Breast epithelium (tissue), 4 donors: ENCODE measurements around the gene TRIM32. TPM values are rescaled to one million over a fixed set of nuclear protein-coding genes. Genes with fewer than 3 reads are reported as not detected.

ENCODE experiments used
- DNase-seq, 2 donors: peaks; one replicate each; pipeline ENCODE4 v3.0.0-alpha.2; 2019; ENCODE audit warnings: low spot score in 2 of 2
- H3K27ac ChIP-seq, 2 donors: fragments of 200-600 bp; sonication (generic) in 1 of 2; one replicate each; pipeline ENCODE4 v1.5.1; 2016 to 2019; ENCODE audit warnings: mild to moderate bottlenecking in 1 of 2
- H3K27me3 ChIP-seq, 2 donors: fragments of 200-600 bp; sonication (generic) in 1 of 2; one replicate each; pipeline versions ENCODE4 v1.5.1 to v1.6.0; 2017 to 2019; ENCODE audit warnings: control low read depth in 1 of 2, mild to moderate bottlenecking in 1 of 2
- H3K36me3 ChIP-seq: fragments of 200-600 bp; one replicate; pipeline ENCODE4 v1.5.1; 2019
- H3K4me1 ChIP-seq, 2 donors: fragments of 200-600 bp; sonication (generic); one replicate each; pipeline ENCODE4 v1.5.1; 2016 to 2019; ENCODE audit warnings: control low read depth in 1 of 2
- H3K4me3 ChIP-seq, 3 donors: fragments of 200-600 bp; sonication (generic); 1 replicate in 2 of 3; 2 replicates in 1 of 3; pipeline ENCODE4 v1.5.1; 2016 to 2019; ENCODE audit warnings: mild to moderate bottlenecking in 3 of 3, moderate library complexity in 2 of 3
- H3K9me3 ChIP-seq, 2 donors: fragments of 200-600 bp; sonication (generic) in 1 of 2; one replicate each; pipeline ENCODE4 v1.5.1; 2016 to 2019; ENCODE audit warnings: control low read depth in 1 of 2
- CTCF ChIP-seq, 3 donors: fragments of 450-650 bp; IDR thresholded peaks; one replicate each; pipeline ENCODE4 v1.5.1; 2016 to 2017; ENCODE audit warnings: antibody characterized with exemption in 3 of 3, mild to moderate bottlenecking in 3 of 3, moderate library complexity in 3 of 3
- POLR2A ChIP-seq: fragments of 450-650 bp; IDR thresholded peaks from one replicate; pipeline ENCODE4 v1.6.1; 2016; ENCODE audit warnings: antibody characterized with exemption, mild to moderate bottlenecking, moderate library complexity
- POLR2AphosphoS5 ChIP-seq, 3 donors: sonication (generic); formaldehyde crosslinking; IDR thresholded peaks; one replicate each; pipeline ENCODE4 v1.6.1; 2017; ENCODE audit warnings: antibody characterized with exemption in 3 of 3
- intact Hi-C: fragments of 100-400 bp; cut with DNase I; formaldehyde crosslinking; loops from one replicate; pipeline ENCODE4 v1.15.1; 2023; ENCODE audit warnings: low total_unique reads
- total RNA-seq, 3 donors: library from RNA; depleted of rRNA; stranded (reverse); fragments of >200 nt; gene quantifications; one replicate each; pipeline ENCODE4 v1.1.0, GENCODE V29; 2016

Gene TRIM32, protein sequence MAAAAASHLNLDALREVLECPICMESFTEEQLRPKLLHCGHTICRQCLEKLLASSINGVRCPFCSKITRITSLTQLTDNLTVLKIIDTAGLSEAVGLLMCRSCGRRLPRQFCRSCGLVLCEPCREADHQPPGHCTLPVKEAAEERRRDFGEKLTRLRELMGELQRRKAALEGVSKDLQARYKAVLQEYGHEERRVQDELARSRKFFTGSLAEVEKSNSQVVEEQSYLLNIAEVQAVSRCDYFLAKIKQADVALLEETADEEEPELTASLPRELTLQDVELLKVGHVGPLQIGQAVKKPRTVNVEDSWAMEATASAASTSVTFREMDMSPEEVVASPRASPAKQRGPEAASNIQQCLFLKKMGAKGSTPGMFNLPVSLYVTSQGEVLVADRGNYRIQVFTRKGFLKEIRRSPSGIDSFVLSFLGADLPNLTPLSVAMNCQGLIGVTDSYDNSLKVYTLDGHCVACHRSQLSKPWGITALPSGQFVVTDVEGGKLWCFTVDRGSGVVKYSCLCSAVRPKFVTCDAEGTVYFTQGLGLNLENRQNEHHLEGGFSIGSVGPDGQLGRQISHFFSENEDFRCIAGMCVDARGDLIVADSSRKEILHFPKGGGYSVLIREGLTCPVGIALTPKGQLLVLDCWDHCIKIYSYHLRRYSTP
- total RNA-seq = 10 to 100 TPM; 18.7 to 20.2 (median 19.0) TPM

- H3K9me3 ChIP-seq = no peaks in the 10 kb centered on the region
- intact Hi-C loops = no loop called here
- no peaks in the 10 kb centered on the region for H3K27me3 ChIP-seq
- H3K4me3 ChIP-seq = peak within 1 kb of the TSS; percentile 67 to 84 (median 78)
- H3K36me3 ChIP-seq = no peaks in the 10 kb centered on the region
- H3K4me1 ChIP-seq = peaks cover 0 to 6% of the 10 kb centered on the region in 2 donors
- DNase-seq = peak; percentile 80 to 83
- peak within 1 kb of the TSS; percentile 81 to 82 for H3K27ac ChIP-seq
- no peak for TF ChIP-seq CTCF (IDR thresholded peaks at IDR 0.05)
- peak in 2 of 3 donors; percentile 15 to 41 for TF ChIP-seq POLR2AphosphoS5 (IDR thresholded peaks at IDR 0.05)
Measured at GRCh38 chr9:116687074-116687753, at the start of gene TRIM32. Gene TRIM32 (plus strand): TSS chr9:116687305. CDS start chr9:116697743, 10,438 bp downstream.

- no peaks in the 10 kb centered on the region for H3K36me3 ChIP-seq
- DNase-seq = no peak
- H3K9me3 ChIP-seq = no peaks in the 10 kb centered on the region
- no peak for TF ChIP-seq POLR2AphosphoS5 (IDR thresholded peaks at IDR 0.05)
- no peak for TF ChIP-seq CTCF (IDR thresholded peaks at IDR 0.05)
- no peak for TF ChIP-seq POLR2A
- no peak overlapping the region for H3K4me3 ChIP-seq
- no peak overlapping the region for H3K27ac ChIP-seq
- H3K4me1 ChIP-seq = no peaks in the 10 kb centered on the region
- no peaks in the 10 kb centered on the region for H3K27me3 ChIP-seq
- intact Hi-C loops = no loop called here
Measured at GRCh38 chr9:116639251-116639741, 47.8 kb upstream of the TRIM32 start.

- no peaks in the 10 kb centered on the region for H3K4me1 ChIP-seq
- no peaks in the 10 kb centered on the region for H3K27me3 ChIP-seq
- H3K4me3 ChIP-seq = no peak overlapping the region
- DNase-seq = no peak
- TF ChIP-seq POLR2A (no peak), POLR2AphosphoS5 (IDR thresholded peaks at IDR 0.05) (no peak), CTCF (IDR thresholded peaks at IDR 0.05) (no peak)
- intact Hi-C loops = no loop called here
- H3K36me3 ChIP-seq = no peaks in the 10 kb centered on the region
- no peaks in the 10 kb centered on the region for H3K9me3 ChIP-seq
- no peak overlapping the region for H3K27ac ChIP-seq
Measured at GRCh38 chr9:116641292-116642059, 45.6 kb upstream of the TRIM32 start.

GRCh38 chr9:116643691-116644090 lies 43.4 kb upstream of the TRIM32 start:
- TF ChIP-seq POLR2AphosphoS5 (IDR thresholded peaks at IDR 0.05) = peak in 1 of 3 donors; percentile 13
- no peak for TF ChIP-seq POLR2A
- intact Hi-C loops = no loop called here

More at GRCh38 chr9:116643691-116644090, 43.4 kb upstream of the TRIM32 start:
- Histone ChIP-seq H3K27ac (peak overlapping the region in 1 of 2 donors; percentile 52), H3K4me1 (peaks cover 0 to 4% of the 10 kb centered on the region in 2 donors), H3K4me3 (no peak overlapping the region), H3K9me3 (no peaks in the 10 kb centered on the region), H3K27me3 (no peaks in the 10 kb centered on the region), H3K36me3 (no peaks in the 10 kb centered on the region)
- no peak for DNase-seq
